Measurements from ENCODE around the gene EFNA2. TPM values are rescaled to one million over a fixed set of nuclear protein-coding genes. Genes with fewer than 3 reads are reported as not detected.

Gene EFNA2
- total and polyA plus RNA-seq, 4 donors = 2.1 to 18.7 (median 10.8) TPM

DNA sequence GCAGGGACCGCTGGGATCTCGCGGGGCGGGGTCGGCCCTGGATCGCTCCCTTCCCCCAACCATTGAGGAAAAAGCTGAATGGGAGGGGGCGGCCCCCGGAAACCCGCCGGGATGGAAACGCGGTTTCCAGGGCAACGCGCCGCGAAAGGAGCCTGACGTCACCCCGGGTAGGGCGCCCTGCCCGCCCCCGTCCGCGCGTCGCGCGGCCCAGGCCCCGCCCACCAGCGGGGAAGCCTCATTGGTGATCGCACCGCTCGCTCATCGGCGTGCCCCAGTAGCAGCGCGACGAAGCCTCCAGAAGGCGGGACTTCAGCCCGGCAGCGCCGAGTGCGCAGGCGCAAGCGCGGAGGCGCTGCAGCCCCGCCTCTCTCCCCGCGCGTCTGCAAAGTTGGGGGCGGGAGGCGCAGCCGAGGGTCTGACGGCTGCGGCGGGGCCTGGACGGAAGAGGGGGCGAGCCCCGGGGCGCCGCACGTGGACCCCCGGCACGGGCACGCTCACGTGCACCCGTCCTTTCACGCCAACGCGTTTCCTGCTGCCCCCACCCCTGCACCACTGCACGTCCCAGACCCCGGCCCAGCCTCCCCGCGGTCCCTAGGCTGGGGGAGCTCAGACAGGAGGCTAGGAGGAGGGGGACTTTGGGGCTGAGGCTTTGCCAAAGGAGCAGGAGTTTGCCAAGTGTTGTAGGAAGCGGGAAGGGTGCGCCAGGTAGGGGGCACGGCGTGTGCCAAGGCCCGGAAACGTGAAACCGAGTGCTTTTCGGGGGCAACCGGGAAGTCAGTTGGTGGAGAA lies 24.7 kb upstream of the EFNA2 start:
- Histone ChIP-seq H3K4me3 (ENCODE audit: low read depth, low read length) (peak overlapping the region; percentile 61), H3K9me3 (ENCODE audit: control insufficient read depth, insufficient read depth, low read length) (no peaks in the 10 kb centered on the region), H3K36me3 (ENCODE audit: control insufficient read depth, insufficient read depth, low read length) (peaks cover 55% of the 10 kb centered on the region), H3K27ac (ENCODE audit: low read depth, low read length) (peak overlapping the region; percentile 91), H3K4me1 (ENCODE audit: control insufficient read depth, insufficient read depth, low read length) (peaks cover 93% of the 10 kb centered on the region), H3K27me3 (ENCODE audit: control insufficient read depth, insufficient read depth, low read length) (no peaks in the 10 kb centered on the region)
- under 1% methylated on average over 75 of the region's 83 CpGs for WGBS (ENCODE audit: insufficient coverage)
- peak in 5 of 6 donors; percentile 92 to 99 (median 95) for DNase-seq (ENCODE audit: low read depth in 4 of 6, low spot score in 6 of 6)

GRCh38 chr19:1261538-1261797 lies 24.2 kb upstream of the EFNA2 start:
- H3K4me3 ChIP-seq (ENCODE audit: low read depth, low read length) = peak overlapping the region; percentile 61
- H3K27me3 ChIP-seq (ENCODE audit: control insufficient read depth, insufficient read depth, low read length) = no peaks in the 10 kb centered on the region
- peak overlapping the region; percentile 91 for H3K27ac ChIP-seq (ENCODE audit: low read depth, low read length)
- no peaks in the 10 kb centered on the region for H3K9me3 ChIP-seq (ENCODE audit: control insufficient read depth, insufficient read depth, low read length)
- WGBS (ENCODE audit: insufficient coverage) = 11% methylated on average over 14 of the region's 14 CpGs
- H3K36me3 ChIP-seq (ENCODE audit: control insufficient read depth, insufficient read depth, low read length) = peaks cover 52% of the 10 kb centered on the region
- peaks cover 93% of the 10 kb centered on the region for H3K4me1 ChIP-seq (ENCODE audit: control insufficient read depth, insufficient read depth, low read length)
- no peak for DNase-seq (ENCODE audit: low read depth in 4 of 6, low spot score in 6 of 6)

DNA sequence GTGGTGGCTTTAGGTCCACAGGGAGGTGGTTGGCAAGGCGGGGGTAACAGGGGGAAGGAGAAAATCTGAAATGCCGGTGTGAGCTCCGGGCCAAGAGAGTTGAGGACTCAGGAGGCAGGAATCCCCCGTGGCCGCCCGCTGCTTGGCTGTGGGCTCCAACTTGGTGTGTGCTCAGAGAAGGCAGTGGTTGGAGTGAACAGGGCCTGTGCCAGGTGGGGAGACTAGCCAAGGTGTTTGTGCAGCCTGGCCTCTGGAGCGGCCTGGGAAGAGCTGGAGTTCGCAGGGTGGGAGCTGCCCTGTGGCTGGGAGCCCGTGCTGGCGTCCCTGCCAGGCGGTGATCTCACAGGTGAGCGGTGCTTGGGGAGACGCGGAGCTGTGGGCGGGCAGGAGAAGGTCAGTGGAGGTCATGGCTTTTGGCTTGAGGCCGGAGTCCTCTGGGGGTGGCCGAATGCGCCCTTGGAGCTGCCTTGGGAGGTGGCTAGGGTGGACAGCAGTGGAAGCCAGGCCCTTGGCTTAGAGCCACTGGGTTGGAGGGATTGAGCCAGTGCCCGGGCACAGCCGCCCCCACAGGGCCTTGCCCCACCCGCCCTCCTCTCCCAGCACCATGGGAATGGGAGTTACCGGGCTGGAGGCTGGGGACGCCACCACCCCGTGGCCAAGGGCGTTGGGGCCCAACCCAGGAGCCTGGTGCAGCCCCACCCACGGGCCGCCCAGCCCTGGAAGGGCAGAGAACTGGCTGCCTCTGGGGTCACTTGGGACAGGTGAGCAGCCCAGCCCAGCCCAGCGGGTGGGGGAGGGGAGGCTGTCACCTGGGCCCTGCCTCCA lies 23.7 kb upstream of the EFNA2 start:
- Histone ChIP-seq H3K27me3 (ENCODE audit: control insufficient read depth, insufficient read depth, low read length) (no peaks in the 10 kb centered on the region), H3K36me3 (ENCODE audit: control insufficient read depth, insufficient read depth, low read length) (peaks cover 47% of the 10 kb centered on the region), H3K9me3 (ENCODE audit: control insufficient read depth, insufficient read depth, low read length) (no peaks in the 10 kb centered on the region), H3K27ac (ENCODE audit: low read depth, low read length) (peak overlapping the region; percentile 91), H3K4me1 (ENCODE audit: control insufficient read depth, insufficient read depth, low read length) (peaks cover 91% of the 10 kb centered on the region), H3K4me3 (ENCODE audit: low read depth, low read length) (peak overlapping the region; percentile 61)
- 48% methylated on average over 23 of the region's 28 CpGs for WGBS (ENCODE audit: insufficient coverage)
- DNase-seq (ENCODE audit: low read depth in 4 of 6, low spot score in 6 of 6) = peak in 1 of 6 donors; percentile 12

DNA sequence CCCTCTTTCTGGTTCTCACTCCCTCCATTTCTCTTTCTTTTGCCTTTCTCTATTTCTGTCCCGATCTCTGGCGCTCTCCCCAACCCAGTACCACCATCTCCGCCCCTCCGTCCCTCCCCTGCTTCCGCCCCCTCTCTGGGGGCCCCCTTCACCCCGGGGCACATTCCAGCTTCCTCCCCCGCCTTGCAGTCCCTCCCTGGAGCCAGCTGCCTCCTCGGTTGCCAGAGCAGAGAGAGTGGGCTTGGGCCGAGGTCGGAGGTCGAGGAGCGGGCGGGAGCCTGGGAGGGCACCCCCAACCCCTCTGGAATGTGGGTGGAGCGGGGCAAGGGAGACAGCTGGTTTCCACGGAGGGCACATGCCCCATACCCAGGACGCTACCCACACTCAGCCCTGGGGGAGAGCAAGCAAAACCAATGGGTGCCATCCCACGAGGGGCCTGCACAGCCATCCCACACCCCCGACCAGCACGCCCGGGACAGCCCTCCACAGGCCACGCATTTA lies 23.0 kb upstream of the EFNA2 start:
- H3K27ac ChIP-seq (ENCODE audit: low read depth, low read length) = peak overlapping the region; percentile 91
- WGBS (ENCODE audit: insufficient coverage) = 47% methylated on average over 17 of the region's 21 CpGs
- no peaks in the 10 kb centered on the region for H3K27me3 ChIP-seq (ENCODE audit: control insufficient read depth, insufficient read depth, low read length)
- H3K4me1 ChIP-seq (ENCODE audit: control insufficient read depth, insufficient read depth, low read length) = peaks cover 91% of the 10 kb centered on the region
- H3K36me3 ChIP-seq (ENCODE audit: control insufficient read depth, insufficient read depth, low read length) = peaks cover 40% of the 10 kb centered on the region
- H3K9me3 ChIP-seq (ENCODE audit: control insufficient read depth, insufficient read depth, low read length) = no peaks in the 10 kb centered on the region
- H3K4me3 ChIP-seq (ENCODE audit: low read depth, low read length) = peak overlapping the region; percentile 5
- DNase-seq (ENCODE audit: low read depth in 4 of 6, low spot score in 6 of 6) = no peak

GRCh38 chr19:1263188-1263587 lies 22.5 kb upstream of the EFNA2 start:
- Histone ChIP-seq H3K9me3 (ENCODE audit: control insufficient read depth, insufficient read depth, low read length) (no peaks in the 10 kb centered on the region), H3K36me3 (ENCODE audit: control insufficient read depth, insufficient read depth, low read length) (peaks cover 35% of the 10 kb centered on the region), H3K4me1 (ENCODE audit: control insufficient read depth, insufficient read depth, low read length) (peaks cover 91% of the 10 kb centered on the region), H3K27ac (ENCODE audit: low read depth, low read length) (peak overlapping the region; percentile 91), H3K4me3 (ENCODE audit: low read depth, low read length) (no peak overlapping the region), H3K27me3 (ENCODE audit: control insufficient read depth, insufficient read depth, low read length) (no peaks in the 10 kb centered on the region)
- DNase-seq (ENCODE audit: low read depth in 4 of 6, low spot score in 6 of 6) = no peak
- WGBS (ENCODE audit: insufficient coverage) = 78% methylated on average over 1 of the region's 5 CpGs

- Histone ChIP-seq H3K27ac (ENCODE audit: low read depth, low read length) (peak overlapping the region; percentile 71), H3K9me3 (ENCODE audit: control insufficient read depth, insufficient read depth, low read length) (no peaks in the 10 kb centered on the region), H3K4me1 (ENCODE audit: control insufficient read depth, insufficient read depth, low read length) (peaks cover 87% of the 10 kb centered on the region), H3K4me3 (ENCODE audit: low read depth, low read length) (no peak overlapping the region), H3K36me3 (ENCODE audit: control insufficient read depth, insufficient read depth, low read length) (peaks cover 25% of the 10 kb centered on the region), H3K27me3 (ENCODE audit: control insufficient read depth, insufficient read depth, low read length) (no peaks in the 10 kb centered on the region)
- DNase-seq (ENCODE audit: low read depth in 4 of 6, low spot score in 6 of 6) = peak in 1 of 6 donors; percentile 44
- 67% methylated on average over 20 of the region's 26 CpGs for WGBS (ENCODE audit: insufficient coverage)
Observed at GRCh38 chr19:1264801-1265614, 20.7 kb upstream of the EFNA2 start.

GRCh38 chr19:1265615-1266128 lies 20.0 kb upstream of the EFNA2 start:
- H3K36me3 ChIP-seq (ENCODE audit: control insufficient read depth, insufficient read depth, low read length) = peaks cover 29% of the 10 kb centered on the region
- DNase-seq (ENCODE audit: low read depth in 4 of 6, low spot score in 6 of 6) = no peak
- no peaks in the 10 kb centered on the region for H3K27me3 ChIP-seq (ENCODE audit: control insufficient read depth, insufficient read depth, low read length)
- no peaks in the 10 kb centered on the region for H3K9me3 ChIP-seq (ENCODE audit: control insufficient read depth, insufficient read depth, low read length)
- peak overlapping the region; percentile 12 for H3K4me3 ChIP-seq (ENCODE audit: low read depth, low read length)
- H3K27ac ChIP-seq (ENCODE audit: low read depth, low read length) = peak overlapping the region; percentile 71
- H3K4me1 ChIP-seq (ENCODE audit: control insufficient read depth, insufficient read depth, low read length) = peaks cover 87% of the 10 kb centered on the region
- 28% methylated on average over 18 of the region's 28 CpGs for WGBS (ENCODE audit: insufficient coverage)

DNA sequence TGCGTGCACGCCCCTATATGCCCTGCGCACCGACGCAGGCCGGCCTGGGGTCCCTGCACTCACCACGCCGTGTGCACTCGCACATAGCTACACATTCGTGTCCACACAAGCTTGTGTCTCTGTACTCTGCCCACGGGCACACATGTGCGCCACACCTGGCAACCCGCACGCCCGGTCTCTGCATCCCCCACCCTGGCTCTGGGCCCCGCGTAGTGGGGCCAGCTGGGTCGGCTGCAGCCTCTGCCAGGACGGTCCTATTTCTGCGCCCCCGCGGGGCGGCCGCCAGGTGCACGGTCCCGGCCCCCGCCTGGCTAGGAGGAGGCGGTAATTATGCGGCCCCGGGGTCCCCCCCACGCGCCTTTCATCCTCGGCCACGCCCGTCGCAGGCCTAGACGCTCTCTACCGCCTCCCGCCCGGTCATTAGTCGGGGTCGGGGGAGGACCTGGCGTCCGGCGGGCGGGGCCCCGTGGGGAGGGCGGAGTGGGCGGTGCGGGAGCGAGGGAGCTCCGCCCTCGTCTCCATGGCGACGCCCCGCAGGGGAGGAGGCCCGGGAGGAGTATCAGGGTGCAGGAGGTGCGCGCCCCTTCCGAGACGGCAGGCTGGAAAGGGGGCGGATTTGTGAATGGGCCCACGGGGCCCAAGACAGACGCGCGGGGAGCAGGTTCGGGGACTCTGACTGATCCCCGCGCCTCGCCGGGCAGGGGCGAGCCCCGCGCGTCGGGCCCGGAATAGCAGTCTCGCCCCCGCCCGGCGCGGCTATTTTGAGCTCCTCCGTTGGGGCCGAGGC lies 19.4 kb upstream of the EFNA2 start:
- Histone ChIP-seq H3K4me3 (ENCODE audit: low read depth, low read length) (peak overlapping the region; percentile 24), H3K4me1 (ENCODE audit: control insufficient read depth, insufficient read depth, low read length) (peaks cover 90% of the 10 kb centered on the region), H3K36me3 (ENCODE audit: control insufficient read depth, insufficient read depth, low read length) (peaks cover 36% of the 10 kb centered on the region), H3K27me3 (ENCODE audit: control insufficient read depth, insufficient read depth, low read length) (no peaks in the 10 kb centered on the region), H3K27ac (ENCODE audit: low read depth, low read length) (peak overlapping the region; percentile 52), H3K9me3 (ENCODE audit: control insufficient read depth, insufficient read depth, low read length) (no peaks in the 10 kb centered on the region)
- peak in 2 of 6 donors; percentile 88 to 90 for DNase-seq (ENCODE audit: low read depth in 4 of 6, low spot score in 6 of 6)
- WGBS (ENCODE audit: insufficient coverage) = 4% methylated on average over 84 of the region's 84 CpGs

Data from spinal cord (tissue), 10 donors.